Measurements from ENCODE around the gene ZNF438. TPM values are rescaled to one million over a fixed set of nuclear protein-coding genes. Genes with fewer than 3 reads are reported as not detected.
"Not testable (repeated sequence)": the region's sequence is repeated elsewhere in the genome, so short reads cannot be mapped to it uniquely, and the experiment has no call there.

The ZNF438 gene
- total RNA-seq, 2 experiments from 2014 or later, result 2.3 to 2.6 TPM

GRCh38 chr10:30992681-30993080 is 39.0 kb downstream of the ZNF438 start:
- CTCF ChIA-PET, result no interaction called here

GRCh38 chr10:30991647-30992011 is 40.0 kb downstream of the ZNF438 start:
- no peak overlapping the region for H3K4me3 Mint-ChIP-seq
- ChIA-PET POLR2A (no interaction called here), CTCF (interaction anchor here (0.6 kb wide), 1 partner anchor 256 kb away, joined by 3 read pairs; no protein-coding TSS in a partner anchor)
- peaks cover 16% of the 10 kb centered on the region for H3K9me3 Mint-ChIP-seq (ENCODE audit: insufficient read depth)
- ATAC-seq (no peak), DNase-seq (no peak)
- peaks cover 11% of the 10 kb centered on the region for H3K36me3 Mint-ChIP-seq (ENCODE audit: low read depth)
- H3K27ac Mint-ChIP-seq, result no peak overlapping the region
- no peaks in the 10 kb centered on the region for H3K4me1 Mint-ChIP-seq (ENCODE audit: low read depth)
- H3K27me3 Mint-ChIP-seq (ENCODE audit: low read depth), result no peaks in the 10 kb centered on the region

More at GRCh38 chr10:30992681-30993080, 39.0 kb downstream of the ZNF438 start:
- H3K36me3 Mint-ChIP-seq (ENCODE audit: low read depth), result peaks cover 11% of the 10 kb centered on the region
- no peak overlapping the region for H3K27ac Mint-ChIP-seq
- ATAC-seq (no peak), DNase-seq (no peak)
- no peaks in the 10 kb centered on the region for H3K27me3 Mint-ChIP-seq (ENCODE audit: low read depth)
- peaks cover 4% of the 10 kb centered on the region for H3K4me1 Mint-ChIP-seq (ENCODE audit: low read depth)
- H3K4me3 Mint-ChIP-seq, result no peak overlapping the region
- peaks cover 16% of the 10 kb centered on the region for H3K9me3 Mint-ChIP-seq (ENCODE audit: insufficient read depth)
- POLR2A ChIA-PET, result no interaction called here

- Mint-ChIP-seq H3K27ac (no peak overlapping the region), H3K4me3 (no peak overlapping the region), H3K4me1 (ENCODE audit: low read depth) (peaks cover under 1% of the 10 kb centered on the region), H3K9me3 (ENCODE audit: insufficient read depth) (peaks cover 16% of the 10 kb centered on the region), H3K27me3 (ENCODE audit: low read depth) (no peaks in the 10 kb centered on the region), H3K36me3 (ENCODE audit: low read depth) (peaks cover 11% of the 10 kb centered on the region)
- POLR2A ChIA-PET, result no interaction called here
- CTCF ChIA-PET, result interaction anchor here (0.6 kb wide), 1 partner anchor 257 kb away, joined by 3 read pairs; no protein-coding TSS in a partner anchor
- DNase-seq (no peak), ATAC-seq (no peak)
Observed at GRCh38 chr10:30990971-30991646, 40.6 kb downstream of the ZNF438 start.

GRCh38 chr10:30990351-30990750 is 41.3 kb downstream of the ZNF438 start:
- Mint-ChIP-seq H3K27me3 (ENCODE audit: low read depth) (no peaks in the 10 kb centered on the region), H3K36me3 (ENCODE audit: low read depth) (peaks cover 11% of the 10 kb centered on the region), H3K9me3 (ENCODE audit: insufficient read depth) (peaks cover 9% of the 10 kb centered on the region), H3K4me3 (no peak overlapping the region), H3K27ac (no peak overlapping the region), H3K4me1 (ENCODE audit: low read depth) (peaks cover 2% of the 10 kb centered on the region)
- ChIA-PET POLR2A (no interaction called here), CTCF (no interaction called here)
- DNase-seq (no peak), ATAC-seq (no peak)

- H3K4me1 Mint-ChIP-seq (ENCODE audit: low read depth), result peaks cover 2% of the 10 kb centered on the region
- no peak overlapping the region for H3K27ac Mint-ChIP-seq
- ChIA-PET POLR2A (no interaction called here), CTCF (interaction anchor here (0.8 to 1.6 kb wide), 2 partner anchors 9 kb away, joined by 3 to 4 read pairs; no protein-coding TSS in a partner anchor)
- H3K4me3 Mint-ChIP-seq, result no peak overlapping the region
- peaks cover 4% of the 10 kb centered on the region for H3K36me3 Mint-ChIP-seq (ENCODE audit: low read depth)
- no peak for DNase-seq
- no peaks in the 10 kb centered on the region for H3K9me3 Mint-ChIP-seq (ENCODE audit: insufficient read depth)
- ATAC-seq, result no peak
- no peaks in the 10 kb centered on the region for H3K27me3 Mint-ChIP-seq (ENCODE audit: low read depth)
Observed at GRCh38 chr10:30988831-30989435, 42.7 kb downstream of the ZNF438 start.

GRCh38 chr10:30987463-30987862 is 44.2 kb downstream of the ZNF438 start:
- H3K36me3 Mint-ChIP-seq (ENCODE audit: low read depth), result peaks cover 7% of the 10 kb centered on the region
- H3K4me1 Mint-ChIP-seq (ENCODE audit: low read depth), result peaks cover 9% of the 10 kb centered on the region
- H3K27ac Mint-ChIP-seq, result no peak overlapping the region
- POLR2A ChIA-PET, result interaction anchor here (0.7 kb wide), 1 partner anchor 616 kb away, joined by 3 read pairs; no protein-coding TSS in a partner anchor
- no peaks in the 10 kb centered on the region for H3K27me3 Mint-ChIP-seq (ENCODE audit: low read depth)
- peaks cover 5% of the 10 kb centered on the region for H3K9me3 Mint-ChIP-seq (ENCODE audit: insufficient read depth)
- DNase-seq (no peak), ATAC-seq (no peak)
- CTCF ChIA-PET, result interaction anchor here (0.6 to 1.6 kb wide), 3 partner anchors 12 to 300 kb away, joined by 3 to 4 read pairs (median 4); no protein-coding TSS in a partner anchor
- no peak overlapping the region for H3K4me3 Mint-ChIP-seq

- Mint-ChIP-seq H3K4me3 (no peak overlapping the region), H3K4me1 (ENCODE audit: low read depth) (peaks cover 9% of the 10 kb centered on the region), H3K27ac (no peak overlapping the region), H3K36me3 (ENCODE audit: low read depth) (peaks cover 7% of the 10 kb centered on the region), H3K9me3 (ENCODE audit: insufficient read depth) (peaks cover 5% of the 10 kb centered on the region), H3K27me3 (ENCODE audit: low read depth) (no peaks in the 10 kb centered on the region)
- ChIA-PET POLR2A (no interaction called here), CTCF (interaction anchor here (1.0 kb wide), 1 partner anchor 24 kb away, joined by 3 read pairs; no protein-coding TSS in a partner anchor)
- DNase-seq, result no peak
- no peak for ATAC-seq
Observed at GRCh38 chr10:30986053-30986555, 45.6 kb downstream of the ZNF438 start.

- H3K9me3 Mint-ChIP-seq (ENCODE audit: insufficient read depth), result peaks cover 5% of the 10 kb centered on the region
- H3K36me3 Mint-ChIP-seq (ENCODE audit: low read depth), result peaks cover 7% of the 10 kb centered on the region
- DNase-seq (no peak), ATAC-seq (no peak)
- H3K4me1 Mint-ChIP-seq (ENCODE audit: low read depth), result peaks cover 9% of the 10 kb centered on the region
- no peaks in the 10 kb centered on the region for H3K27me3 Mint-ChIP-seq (ENCODE audit: low read depth)
- POLR2A ChIA-PET, result no interaction called here
- H3K4me3 Mint-ChIP-seq, result no peak overlapping the region
- CTCF ChIA-PET, result interaction anchor here (1.0 kb wide), 1 partner anchor 24 kb away, joined by 3 read pairs; no protein-coding TSS in a partner anchor
- H3K27ac Mint-ChIP-seq, result no peak overlapping the region
Observed at GRCh38 chr10:30985512-30985911, 46.2 kb downstream of the ZNF438 start.

- no peak overlapping the region for H3K27ac Mint-ChIP-seq
- no peak for DNase-seq
- H3K4me3 Mint-ChIP-seq, result no peak overlapping the region
- POLR2A ChIA-PET, result no interaction called here
- H3K36me3 Mint-ChIP-seq (ENCODE audit: low read depth), result peaks cover 7% of the 10 kb centered on the region
- H3K27me3 Mint-ChIP-seq (ENCODE audit: low read depth), result no peaks in the 10 kb centered on the region
- H3K9me3 Mint-ChIP-seq (ENCODE audit: insufficient read depth), result peaks cover 5% of the 10 kb centered on the region
- CTCF ChIA-PET, result interaction anchor here (1.0 kb wide), 1 partner anchor 25 kb away, joined by 3 read pairs; no protein-coding TSS in a partner anchor
- peaks cover 9% of the 10 kb centered on the region for H3K4me1 Mint-ChIP-seq (ENCODE audit: low read depth)
- ATAC-seq, result no peak
Observed at GRCh38 chr10:30984563-30985328, 46.9 kb downstream of the ZNF438 start.

- POLR2A ChIA-PET; H3K4me3 Mint-ChIP-seq; ATAC-seq; H3K27me3 Mint-ChIP-seq (ENCODE audit: low read depth); H3K9me3 Mint-ChIP-seq (ENCODE audit: insufficient read depth); H3K4me1 Mint-ChIP-seq (ENCODE audit: low read depth); H3K27ac Mint-ChIP-seq; H3K36me3 Mint-ChIP-seq (ENCODE audit: low read depth); DNase-seq; CTCF ChIA-PET: not testable (repeated sequence)
Observed at GRCh38 chr10:30983209-30983608, 48.5 kb downstream of the ZNF438 start.

- Mint-ChIP-seq H3K27me3 (ENCODE audit: low read depth) (no peaks in the 10 kb centered on the region), H3K27ac (no peak overlapping the region), H3K9me3 (ENCODE audit: insufficient read depth) (peaks cover 5% of the 10 kb centered on the region), H3K4me3 (no peak overlapping the region), H3K36me3 (ENCODE audit: low read depth) (peaks cover 7% of the 10 kb centered on the region), H3K4me1 (ENCODE audit: low read depth) (peaks cover 8% of the 10 kb centered on the region)
- no peak for ATAC-seq
- ChIA-PET POLR2A (no interaction called here), CTCF (no interaction called here)
- no peak for DNase-seq
Observed at GRCh38 chr10:30980951-30981616, 50.6 kb downstream of the ZNF438 start.

Data from activated CD8-positive, alpha-beta T cell treated with anti-CD3 and anti-CD28 coated beads, Interleukin-2, amount 10 ng/mL, durations not matched to agents 7 days and 5 days (primary cell).